ENCODE data around the gene TPST2.
A peak's percentile ranks its signal among the peaks of the same experiment; 100 is the strongest.

Gene TPST2

DNA sequence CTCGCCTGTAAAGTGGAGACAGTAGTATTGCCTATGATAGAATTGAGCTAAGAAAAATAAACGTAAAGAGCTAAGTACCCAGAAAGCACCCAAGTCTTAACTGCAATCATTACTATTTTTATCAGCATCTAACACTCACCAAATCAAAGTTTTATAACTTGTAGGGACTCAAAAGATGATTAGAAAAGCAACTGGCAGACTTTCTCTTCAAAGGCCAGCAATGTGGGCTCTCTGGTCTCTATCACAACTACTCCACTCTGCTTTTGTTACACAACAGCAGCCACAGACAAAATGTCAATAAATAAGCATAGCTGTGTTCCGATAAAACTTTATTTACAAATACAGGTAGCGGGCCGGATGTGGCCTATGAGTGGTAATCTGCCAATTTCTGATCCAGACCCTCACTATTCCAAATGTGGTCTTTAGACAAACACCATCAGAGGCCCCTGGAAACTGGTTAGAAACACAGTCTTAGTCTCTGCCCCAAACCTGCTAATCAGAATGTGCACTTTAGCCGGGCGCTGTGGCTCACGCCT is 8.2 kb downstream of the TPST2 start:
- FAIRE-seq (no peak), DNase-seq (ENCODE audit: extremely low spot score, insufficient read length, low read depth) (no peak)

DNA sequence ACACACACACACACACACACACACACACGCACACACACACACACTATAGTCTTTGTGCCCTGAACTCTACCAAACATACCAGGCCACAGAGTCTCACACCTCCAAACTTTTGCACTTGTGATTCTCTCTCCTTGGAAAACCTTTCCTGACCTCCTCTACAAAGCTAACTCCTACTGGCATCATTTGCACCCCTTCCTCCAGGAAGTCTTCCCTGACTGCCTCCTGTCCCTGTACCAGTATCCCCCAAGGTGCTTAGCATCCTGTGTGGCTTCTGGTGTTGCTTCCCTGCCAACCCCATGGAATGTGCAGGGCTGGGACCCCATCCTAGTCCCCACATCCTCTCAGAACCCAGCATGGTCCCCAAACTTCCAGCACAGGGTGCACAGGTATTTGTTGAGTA is 8.9 kb downstream of the TPST2 start:
- DNase-seq (ENCODE audit: extremely low spot score, insufficient read length, low read depth) (no peak), FAIRE-seq (no peak)

DNA sequence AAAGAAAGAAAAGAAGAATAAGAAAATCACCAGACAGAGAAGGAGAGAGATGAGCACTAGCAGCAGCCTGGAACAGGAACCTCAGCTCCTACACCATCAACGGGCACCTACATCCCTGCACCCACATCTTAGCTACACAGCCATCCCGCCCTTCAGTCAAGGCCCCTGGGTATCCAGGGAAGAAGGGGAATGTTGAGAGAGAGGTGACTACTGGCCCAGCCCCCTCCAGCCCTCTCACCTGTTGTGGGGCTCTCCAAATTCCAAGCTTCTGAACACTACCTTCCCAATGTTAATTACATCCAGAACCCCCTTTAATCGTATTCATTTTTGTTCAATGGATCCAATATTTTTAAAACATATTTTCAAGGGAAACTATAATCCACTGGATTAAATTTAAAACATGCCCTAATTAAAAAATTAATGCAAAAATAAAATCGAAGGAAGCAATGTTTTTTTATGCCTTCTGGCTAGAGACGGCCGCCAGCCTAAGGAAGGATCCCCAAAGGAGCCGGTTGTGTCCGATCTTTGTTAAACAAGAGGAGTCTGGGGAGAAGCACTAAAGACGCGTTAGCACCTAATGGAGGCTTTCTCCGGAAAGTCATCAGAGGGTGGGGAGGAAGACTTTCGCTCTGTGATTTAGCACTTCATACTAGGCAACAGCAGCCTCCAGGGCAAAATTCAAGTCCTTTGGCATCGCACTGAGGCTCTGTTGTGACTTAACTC is 9.5 kb downstream of the TPST2 start:
- FAIRE-seq (no peak), DNase-seq (ENCODE audit: extremely low spot score, insufficient read length, low read depth) (no peak)

DNA sequence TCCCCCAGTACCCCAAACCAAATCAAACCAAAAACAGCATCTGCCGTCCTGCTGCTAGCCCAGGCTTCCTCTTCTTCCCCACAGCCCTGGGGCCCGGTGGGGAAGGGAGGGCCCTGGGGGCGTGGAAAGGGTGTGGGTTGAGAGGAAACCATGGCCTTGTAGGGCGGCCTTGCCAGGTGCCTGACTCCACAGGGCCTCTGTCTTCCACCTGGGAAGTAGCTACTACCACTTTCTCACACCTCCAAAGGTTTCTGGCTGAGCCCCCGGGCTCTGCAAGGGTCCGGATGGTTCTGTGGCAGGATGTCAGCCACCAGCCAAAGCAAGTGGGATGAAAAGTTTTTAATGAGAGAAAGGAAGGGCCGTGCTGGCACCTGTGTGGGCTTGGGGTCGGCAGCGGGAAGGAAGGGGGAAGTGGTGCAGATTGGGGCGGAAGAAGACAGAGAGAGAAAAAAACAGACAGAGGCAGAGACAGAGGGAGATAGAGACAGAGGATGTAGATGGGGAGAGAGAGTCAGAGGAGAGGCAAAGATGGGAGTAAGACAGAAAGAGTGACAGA is 10.5 kb downstream of the TPST2 start:
- peak; percentile 82 for FAIRE-seq
- peak; percentile 54 for DNase-seq (ENCODE audit: extremely low spot score, insufficient read length, low read depth)

DNA sequence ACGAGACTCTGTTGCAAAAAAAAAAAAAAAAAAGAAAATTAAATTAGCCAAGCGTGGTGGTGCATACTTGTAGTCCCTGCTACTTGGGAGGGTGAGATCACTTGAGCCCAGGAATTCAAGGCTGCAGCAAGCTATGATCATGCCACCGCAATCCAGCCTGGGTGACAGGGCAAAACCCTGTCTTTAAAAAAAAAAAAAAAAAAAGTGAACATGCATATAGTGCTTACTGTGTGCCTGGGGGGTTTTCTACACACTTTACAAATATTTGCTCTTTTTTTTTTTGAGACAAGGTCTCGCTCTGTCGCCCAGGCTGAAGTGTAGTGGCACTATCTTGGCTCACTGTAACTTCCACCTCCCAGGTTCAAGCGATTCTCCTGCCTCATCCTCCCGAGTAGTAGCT is 12.9 kb downstream of the TPST2 start:
- no peak for DNase-seq (ENCODE audit: extremely low spot score, insufficient read length, low read depth)
- no peak for FAIRE-seq

DNA sequence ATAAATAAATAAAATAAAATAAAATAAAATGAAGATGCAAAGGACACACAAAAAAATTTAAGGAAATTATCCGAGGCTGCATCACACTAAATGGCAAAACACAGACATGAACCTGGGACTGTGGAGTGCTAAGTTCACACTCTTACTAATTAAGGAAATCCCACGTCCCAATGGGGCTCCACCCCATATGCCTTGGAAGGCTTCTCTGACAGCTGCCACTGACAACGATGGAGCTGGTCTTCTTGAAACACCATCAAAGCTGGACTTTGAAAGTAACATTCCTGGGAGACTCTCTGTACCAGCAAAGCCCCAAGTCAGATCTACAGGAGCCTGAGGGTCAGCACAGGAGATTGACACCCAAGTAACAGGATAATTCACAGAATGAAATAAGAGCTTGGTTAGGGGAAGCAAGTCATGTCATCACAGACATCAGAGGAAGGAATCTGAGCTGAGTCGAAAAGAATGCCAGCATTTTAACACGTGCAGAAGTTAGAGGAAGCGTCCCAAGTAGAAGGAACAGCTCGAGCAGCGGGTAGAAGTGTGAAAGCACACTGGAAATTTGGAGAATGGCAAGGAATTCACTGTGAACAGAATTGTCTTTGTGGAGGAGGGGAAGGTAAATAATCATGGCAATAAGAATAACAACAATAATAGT is 13.8 kb downstream of the TPST2 start:
- no peak for DNase-seq (ENCODE audit: extremely low spot score, insufficient read length, low read depth)
- no peak for FAIRE-seq

DNA sequence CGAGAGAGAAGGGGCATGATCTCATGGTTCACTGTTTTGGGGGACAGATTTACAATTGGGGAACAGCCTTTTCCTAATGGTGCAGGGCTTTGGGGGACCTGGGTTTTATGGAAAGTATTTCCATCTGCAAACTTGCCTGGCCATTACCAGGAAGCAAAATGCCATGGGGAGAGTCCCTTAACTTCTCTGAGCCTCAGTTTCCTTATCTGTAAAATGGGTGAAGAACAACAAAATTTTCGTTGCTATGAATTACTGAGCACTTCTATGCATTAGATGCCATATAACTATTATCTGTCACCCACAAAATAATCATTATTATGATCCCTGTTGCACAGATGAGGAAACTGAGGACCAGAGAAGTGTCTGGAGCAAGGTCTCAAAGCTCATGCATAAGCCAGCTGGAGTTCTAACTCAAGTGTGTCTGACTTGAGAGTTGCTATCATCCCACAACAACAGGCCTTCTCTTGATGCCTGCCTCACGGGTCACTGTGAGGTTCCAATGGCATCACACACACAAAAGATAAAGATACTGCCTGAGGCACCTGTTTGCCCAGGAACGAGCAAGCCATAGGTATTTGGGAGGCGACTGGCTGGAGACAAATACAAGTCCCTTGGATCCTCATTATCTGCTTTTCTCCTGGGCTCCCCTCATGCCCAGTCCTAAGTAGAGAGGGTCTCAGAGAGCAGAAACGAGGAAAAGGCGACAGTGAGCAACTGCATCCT is 15.8 kb downstream of the TPST2 start:
- no peak for FAIRE-seq

DNA sequence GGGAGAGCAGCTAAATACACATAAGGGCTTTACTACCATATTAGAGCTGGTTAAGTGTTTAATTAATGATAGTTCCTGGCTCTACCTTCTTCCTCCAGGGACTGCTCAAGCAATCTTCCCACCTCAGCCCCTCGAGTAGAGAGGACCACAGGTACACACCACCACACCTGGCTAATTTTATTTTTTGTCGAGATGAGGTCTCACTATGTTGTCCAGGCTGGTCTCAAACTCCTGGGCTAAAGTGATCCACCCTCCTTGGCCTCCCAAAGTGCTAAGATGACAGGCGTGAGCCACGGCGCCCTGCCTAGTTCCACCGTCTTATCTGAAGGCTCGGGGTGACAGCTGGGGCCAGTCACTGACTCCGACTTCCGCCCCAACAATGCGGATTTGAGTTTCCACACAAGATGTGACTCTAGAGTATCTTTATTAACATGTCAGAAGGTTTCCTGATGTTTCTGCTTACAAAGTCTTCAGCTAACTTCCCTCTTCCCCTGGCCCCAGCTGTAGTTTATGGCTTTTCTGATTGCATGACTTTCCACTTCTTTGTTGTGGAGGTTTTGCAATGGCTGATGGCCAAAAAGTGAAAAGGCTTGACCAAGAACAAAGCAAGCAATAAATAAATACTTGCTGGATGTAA is 16.8 kb downstream of the TPST2 start:
- no peak for DNase-seq (ENCODE audit: extremely low spot score, insufficient read length, low read depth)
- FAIRE-seq, result no peak

More for the DNA sequence above, 15.8 kb downstream of the TPST2 start:
- DNase-seq (ENCODE audit: extremely low spot score, insufficient read length, low read depth), result no peak

DNA sequence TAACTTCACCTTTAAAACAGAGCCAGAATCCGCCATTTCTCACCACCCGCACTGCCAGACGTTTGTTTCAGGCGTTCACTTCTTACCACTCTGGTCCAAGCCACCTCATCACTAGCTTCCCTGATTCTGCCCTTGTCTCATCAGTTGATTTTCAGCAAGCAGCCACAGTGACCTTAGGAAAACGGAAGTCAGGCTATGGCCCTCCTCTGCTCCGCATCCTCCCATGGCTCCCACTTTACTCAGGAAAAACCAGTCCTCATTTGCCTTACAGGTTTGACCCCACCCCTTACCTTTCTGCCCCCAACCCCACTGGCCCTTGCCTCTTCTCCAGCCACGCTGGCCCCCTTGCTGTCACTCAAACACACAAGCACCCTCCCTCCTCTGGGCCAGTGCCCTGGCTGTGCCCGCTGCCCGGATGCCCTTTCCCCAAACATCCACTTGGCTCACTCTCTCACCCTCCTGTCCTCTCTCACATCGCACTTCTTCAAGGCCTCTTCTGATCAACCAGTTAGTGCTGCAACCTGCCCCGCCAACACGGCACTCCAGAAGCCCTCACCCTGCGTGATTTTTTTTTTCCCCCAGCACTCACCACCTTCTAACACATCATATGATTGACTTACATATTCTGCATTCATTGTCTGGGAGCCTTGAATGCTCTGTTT is 18.9 kb downstream of the TPST2 start:
- no peak for FAIRE-seq
- DNase-seq (ENCODE audit: extremely low spot score, insufficient read length, low read depth), result no peak

DNA sequence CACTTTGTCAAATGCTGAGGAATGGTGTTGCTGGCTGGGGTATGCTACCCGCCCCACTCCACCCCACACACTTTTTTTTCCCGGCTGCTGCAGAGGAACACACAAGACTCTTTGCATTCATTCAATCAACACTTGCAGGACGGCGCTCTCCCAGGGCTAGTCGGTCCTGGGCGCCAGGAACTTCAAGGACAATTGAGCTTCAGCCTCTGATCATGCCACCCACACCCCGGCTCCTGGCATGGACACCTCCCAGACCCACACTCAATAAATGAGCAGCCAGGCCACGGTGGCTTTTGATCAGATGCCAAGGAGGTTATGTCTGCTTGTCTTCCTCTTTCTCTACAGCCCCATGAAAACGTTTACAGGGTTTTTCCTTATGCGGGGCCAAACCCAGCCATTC is 19.8 kb downstream of the TPST2 start:
- FAIRE-seq (no peak), DNase-seq (ENCODE audit: extremely low spot score, insufficient read length, low read depth) (no peak)

DNA sequence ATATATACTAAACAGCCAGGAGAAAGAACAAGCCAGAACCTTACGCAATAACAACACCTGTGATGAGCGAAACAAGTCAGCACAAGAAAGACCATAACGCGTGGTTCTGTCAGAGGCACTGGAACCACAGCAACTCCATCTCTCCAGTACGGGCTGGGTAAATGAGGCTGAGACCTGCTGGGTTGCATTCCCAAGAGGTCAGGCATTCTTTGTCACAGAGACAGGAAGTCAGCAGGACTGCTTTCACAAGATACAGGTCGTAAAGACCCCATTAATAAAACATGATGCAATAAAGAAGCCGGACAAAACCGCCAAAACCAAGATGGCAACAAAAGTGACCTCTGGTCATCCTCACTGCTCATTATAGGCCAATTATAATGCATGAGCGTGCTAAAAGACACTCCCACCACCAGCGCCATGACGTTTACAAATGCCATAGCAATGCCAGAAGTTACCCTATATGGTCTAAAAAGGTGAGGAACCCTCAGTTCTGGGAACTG is 21.7 kb downstream of the TPST2 start:
- DNase-seq (ENCODE audit: extremely low spot score, insufficient read length, low read depth), result no peak
- no peak for FAIRE-seq

DNA sequence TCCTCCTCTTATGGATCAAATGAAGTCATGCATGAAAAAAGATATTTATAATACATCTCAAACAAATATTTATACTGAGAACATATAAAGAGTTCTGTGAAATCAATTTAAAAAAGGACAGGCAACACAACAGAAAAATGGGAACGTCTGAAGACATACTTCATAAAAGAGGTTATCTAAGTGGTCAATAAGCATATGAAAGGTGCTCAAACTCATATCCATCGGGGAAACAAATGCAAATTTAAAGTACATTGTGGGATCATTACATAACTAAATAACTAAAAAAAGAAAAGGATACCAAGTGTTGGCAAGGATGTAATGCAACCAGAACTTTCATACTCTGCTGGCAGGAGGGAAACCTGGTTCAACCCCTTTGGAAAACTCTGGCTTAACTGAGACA is 22.3 kb downstream of the TPST2 start:
- FAIRE-seq (no peak), DNase-seq (ENCODE audit: extremely low spot score, insufficient read length, low read depth) (no peak)

DNA sequence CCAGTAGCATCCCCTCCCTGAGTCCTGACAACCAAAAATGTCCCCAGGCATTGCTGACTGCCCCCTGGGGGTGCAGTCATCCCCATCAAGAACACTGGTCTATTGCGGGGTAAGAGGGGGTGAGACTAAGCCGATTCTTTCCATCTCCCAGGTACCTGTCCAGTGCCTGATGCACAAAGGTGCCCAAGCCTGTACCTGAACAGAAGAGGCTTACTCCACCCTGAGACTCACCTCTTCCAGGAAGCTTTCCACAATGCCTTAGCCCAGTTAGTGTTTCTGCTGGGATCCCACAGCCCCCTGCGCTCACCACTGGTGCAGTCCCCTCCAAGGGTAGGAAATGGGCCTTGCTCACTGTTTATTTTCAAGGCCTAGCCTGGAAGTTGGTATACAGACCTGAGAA is 22.9 kb downstream of the TPST2 start:
- FAIRE-seq (no peak), DNase-seq (ENCODE audit: extremely low spot score, insufficient read length, low read depth) (no peak)

DNA sequence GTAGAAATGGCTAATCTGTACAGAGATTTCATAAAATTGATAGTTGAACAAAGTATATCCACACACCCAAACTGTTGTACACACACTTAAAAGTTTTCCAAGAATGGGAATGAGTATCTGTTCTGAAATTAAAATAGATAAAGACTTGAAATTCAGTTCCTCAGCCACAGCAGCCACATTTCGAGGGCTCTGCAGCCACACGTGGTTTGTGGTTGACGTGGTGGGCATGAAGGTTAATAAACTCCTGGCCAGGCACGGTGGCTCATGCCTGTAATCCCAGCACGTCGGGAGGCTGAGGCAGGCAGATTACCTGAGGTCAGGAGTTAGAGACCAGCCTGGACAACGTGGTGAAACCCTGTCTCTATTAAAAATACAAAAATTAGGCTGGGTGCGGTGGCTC is 24.0 kb downstream of the TPST2 start:
- no peak for DNase-seq (ENCODE audit: extremely low spot score, insufficient read length, low read depth)
- no peak for FAIRE-seq

DNA sequence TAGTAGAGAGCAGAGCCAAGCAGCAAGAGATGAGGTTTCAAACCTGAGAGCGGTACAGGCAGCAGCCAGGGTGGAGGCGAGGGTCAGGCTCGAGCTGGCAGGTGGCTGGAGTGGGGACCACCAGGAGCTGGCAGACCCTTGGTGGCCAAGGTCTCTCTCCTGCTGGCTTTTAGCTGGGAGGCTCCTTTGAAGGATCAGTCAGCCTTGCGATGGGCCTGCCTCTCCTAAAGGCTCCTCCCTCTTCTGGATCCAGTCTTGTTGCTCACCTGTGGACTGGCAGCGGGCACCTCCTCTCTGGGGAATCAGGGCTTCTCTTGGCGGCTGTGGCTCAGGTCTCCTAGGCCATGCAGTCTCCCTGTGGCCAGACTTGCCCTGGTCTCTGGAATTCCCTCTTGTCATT is 24.8 kb downstream of the TPST2 start:
- FAIRE-seq (no peak), DNase-seq (ENCODE audit: extremely low spot score, insufficient read length, low read depth) (no peak)

DNA sequence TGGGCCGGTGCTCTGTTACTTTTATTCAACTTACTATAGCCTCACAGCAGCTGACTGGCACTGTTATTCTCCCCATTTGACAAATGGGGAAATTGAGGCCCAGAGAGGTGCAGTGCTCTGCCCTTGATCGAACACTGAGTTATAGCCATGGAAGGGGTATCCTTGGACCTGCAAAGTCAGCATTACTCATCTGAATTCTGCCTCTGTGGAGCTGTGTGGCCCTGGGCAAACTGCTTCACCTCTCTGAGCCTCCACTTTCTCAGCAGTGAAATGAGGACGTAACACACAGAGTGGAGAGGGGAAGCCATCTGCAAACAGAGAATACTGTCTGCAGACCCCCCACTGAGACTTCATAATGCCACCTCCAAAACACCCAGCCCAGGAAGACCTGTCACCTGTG is 25.3 kb downstream of the TPST2 start:
- no peak for DNase-seq (ENCODE audit: extremely low spot score, insufficient read length, low read depth)
- no peak for FAIRE-seq

DNA sequence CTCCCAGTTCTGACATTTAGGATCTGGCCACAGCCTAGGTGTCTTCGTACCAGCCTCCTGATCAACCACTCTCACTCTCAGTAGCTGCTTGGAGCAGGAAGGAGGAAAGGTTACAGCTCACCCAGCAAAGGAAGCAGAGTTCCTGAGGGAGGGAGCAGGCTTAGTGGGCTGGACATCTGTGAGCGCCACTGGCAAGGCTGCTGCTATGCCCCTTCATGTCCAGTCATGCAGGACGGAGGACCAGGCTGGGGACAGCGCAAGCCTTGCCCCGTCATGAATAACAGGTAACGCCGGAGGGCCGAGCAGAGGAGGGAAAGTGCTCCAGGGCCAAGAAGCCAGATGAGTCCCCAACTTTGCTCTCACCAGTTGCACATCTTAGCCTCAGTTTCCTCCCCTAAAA is 25.8 kb downstream of the TPST2 start:
- DNase-seq (ENCODE audit: extremely low spot score, insufficient read length, low read depth), result no peak
- FAIRE-seq, result no peak

DNA sequence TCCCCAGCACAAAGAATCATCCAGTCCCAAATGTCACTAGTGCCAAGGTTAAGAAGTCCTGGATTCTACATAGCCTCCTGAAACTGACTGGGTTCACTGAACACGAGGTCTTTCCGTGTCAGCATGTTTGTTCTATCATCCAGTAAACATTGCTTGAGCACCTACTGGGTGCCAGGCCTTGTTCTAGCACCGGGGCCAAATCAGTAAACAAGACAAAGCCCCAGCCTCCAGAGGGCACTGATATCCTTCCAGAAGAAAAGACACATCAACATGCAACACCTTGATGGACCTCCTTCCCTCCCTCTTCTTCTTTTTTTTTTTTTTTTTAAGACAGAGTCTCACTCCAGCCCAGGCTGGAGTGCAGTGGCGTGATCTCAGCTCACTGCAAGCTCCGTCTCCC is 26.9 kb downstream of the TPST2 start:
- FAIRE-seq (no peak), DNase-seq (ENCODE audit: extremely low spot score, insufficient read length, low read depth) (no peak)

DNA sequence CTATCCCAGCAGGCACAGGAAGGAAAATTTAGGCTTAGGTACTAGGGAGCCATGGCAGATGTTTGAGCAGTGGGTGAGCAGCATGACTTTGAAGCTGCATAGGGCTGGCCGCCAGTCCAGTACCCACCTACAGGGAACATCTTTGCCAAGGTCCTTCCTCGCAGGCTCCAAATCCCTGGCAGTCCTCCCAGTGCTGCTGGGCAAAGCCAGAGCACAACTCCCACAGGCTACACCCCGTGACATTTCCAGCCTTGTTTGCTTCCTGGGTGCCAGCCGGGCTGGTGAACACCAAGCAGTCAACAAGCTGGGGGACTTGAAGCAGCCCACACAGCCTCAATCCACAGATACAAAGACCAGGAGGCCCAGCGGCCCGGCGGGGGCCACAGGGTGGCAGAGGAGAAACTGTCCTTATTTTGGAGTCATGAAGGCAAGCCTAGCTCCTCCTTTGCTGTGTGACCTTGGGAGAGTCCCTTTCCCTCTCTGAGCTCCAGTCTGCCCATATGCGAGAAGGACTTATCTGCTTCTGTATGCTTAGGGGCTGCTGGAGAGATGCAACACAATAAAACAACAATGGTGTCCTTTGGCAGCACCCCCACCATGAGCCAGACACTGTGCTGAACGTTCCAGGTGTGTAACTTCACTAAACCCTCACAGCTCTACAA is 28.0 kb downstream of the TPST2 start:
- FAIRE-seq (no peak), DNase-seq (ENCODE audit: extremely low spot score, insufficient read length, low read depth) (no peak)

Data from GM18507 (cell line).